Hair follicular keratinocyte (primary cell): ENCODE measurements around the gene ALKBH6. TPM values are rescaled to one million over a fixed set of nuclear protein-coding genes. Genes with fewer than 3 reads are reported as not detected.

Experiments used
- total RNA-seq: library from RNA; depleted of rRNA; stranded (reverse); fragments of >200 nt; gene quantifications from 2 replicates; pipeline ENCODE4 v1.2.3, GENCODE V29; 2015

Gene ALKBH6
- 37.2 and 49.3 TPM in 2 replicates for total RNA-seq

GRCh38 chr19:36014012-36014924, at the start of gene ALKBH6:
Gene ALKBH6 (minus strand): TSS chr19:36014213. CDS start chr19:36013397, 816 bp downstream.

GRCh38 chr19:36054733-36055686, 41.0 kb upstream of the ALKBH6 start, which contains the start of gene WDR62:
Gene WDR62 (plus strand): TSS chr19:36054897. CDS start chr19:36054972, 75 bp downstream.

GRCh38 chr19:36054119-36054732, 40.2 kb upstream of the ALKBH6 start, which contains the start of gene THAP8:
Gene THAP8 (minus strand): TSS chr19:36054285. CDS start chr19:36054217, 68 bp downstream.

GRCh38 chr19:36032251-36033104, 18.5 kb upstream of the ALKBH6 start, which contains the start of gene CLIP3:
Gene CLIP3 (minus strand): TSS chr19:36032873. CDS start chr19:36032357, 516 bp downstream.

DNA sequence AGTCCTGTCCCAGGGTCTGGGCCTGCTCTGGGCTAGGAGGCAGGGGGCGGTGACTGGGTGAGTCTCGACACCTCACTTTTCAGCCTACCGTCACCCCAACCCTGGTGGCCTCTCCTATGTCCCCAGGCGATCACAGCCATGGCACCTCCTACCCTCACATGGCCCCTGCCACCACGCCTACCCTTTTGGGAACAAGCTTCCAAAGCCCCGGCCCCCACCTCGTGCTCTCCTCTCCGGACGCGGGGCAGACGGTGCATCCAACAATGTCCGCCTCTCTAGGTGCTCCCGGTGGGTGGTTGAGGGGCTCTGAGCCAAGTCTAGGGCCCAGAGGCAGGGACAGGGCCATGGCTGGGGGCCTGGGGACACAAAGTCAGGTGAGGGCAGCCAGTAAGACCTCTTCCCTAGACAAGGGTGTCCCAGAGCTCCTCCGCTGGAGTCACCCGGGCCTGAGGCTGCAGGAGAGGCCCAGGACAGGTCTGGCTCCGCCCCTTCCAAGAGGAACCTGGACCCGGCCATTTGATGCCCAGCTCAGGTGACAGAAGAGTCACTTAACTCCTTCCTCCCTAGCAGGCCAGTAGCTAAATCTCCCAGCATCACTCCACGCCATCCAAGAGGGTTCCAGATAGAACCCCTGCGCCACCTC, 5.6 kb downstream of the ALKBH6 start, which contains the start of gene SYNE4:
Gene SYNE4, minus strand, starts transcription at position 478 of the 643 bp plus-strand sequence. Its CDS starts 132 bp downstream, at position 346.

GRCh38 chr19:35995048-35995993, 18.7 kb downstream of the ALKBH6 start, which contains the start of gene SDHAF1:
Gene SDHAF1 (plus strand): TSS chr19:35995188. CDS start chr19:35995275, 87 bp downstream.

Other genes starting within 250 kb of the ALKBH6 start
- gene ARHGAP33, start 238.6 kb downstream of the ALKBH6 start, total RNA-seq: 0.94 and 3.1 TPM in 2 replicates
- gene PRODH2, start 201.4 kb downstream of the ALKBH6 start, total RNA-seq: not detected in 2 replicates
- gene NPHS1, start 161.7 kb downstream of the ALKBH6 start, total RNA-seq: not detected in 2 replicates
- gene KIRREL2, start 157.3 kb downstream of the ALKBH6 start, total RNA-seq: 0.08 and 0.23 TPM in 2 replicates
- 0.42 and 2.0 TPM in 2 replicates for gene APLP1, start 145.6 kb downstream of the ALKBH6 start, total RNA-seq
- gene NFKBID, start 113.7 kb downstream of the ALKBH6 start, total RNA-seq: 2.3 and 4.2 TPM in 2 replicates
- not detected in 2 replicates for gene HCST, start 111.7 kb downstream of the ALKBH6 start, total RNA-seq
- not detected in 2 replicates for gene TYROBP, start 105.9 kb downstream of the ALKBH6 start, total RNA-seq
- gene LRFN3, start 77.8 kb downstream of the ALKBH6 start, total RNA-seq: 9.1 and 12.7 TPM in 2 replicates
- gene SDHAF1, start 19.0 kb downstream of the ALKBH6 start, total RNA-seq: 27.0 and 50.8 TPM in 2 replicates
- 0.23 and 1.4 TPM in 2 replicates for gene SYNE4, start 5.4 kb downstream of the ALKBH6 start, total RNA-seq
- gene CLIP3, start 18.7 kb upstream of the ALKBH6 start, total RNA-seq: 0.49 and 1.0 TPM in 2 replicates
- 2.6 and 8.1 TPM in 2 replicates for gene THAP8, start 40.1 kb upstream of the ALKBH6 start, total RNA-seq
- gene WDR62, start 40.7 kb upstream of the ALKBH6 start, total RNA-seq: 2.7 and 9.9 TPM in 2 replicates
- not detected in 2 replicates for gene OVOL3, start 96.9 kb upstream of the ALKBH6 start, total RNA-seq
- 67.1 and 75.7 TPM in 2 replicates for gene POLR2I, start 100.7 kb upstream of the ALKBH6 start, total RNA-seq
- 238 and 277 TPM in 2 replicates for gene TBCB, start 101.3 kb upstream of the ALKBH6 start, total RNA-seq
- 290 and 371 TPM in 2 replicates for gene CAPNS1, start 125.9 kb upstream of the ALKBH6 start, total RNA-seq
- not detected in 2 replicates for gene COX7A1, start 138.2 kb upstream of the ALKBH6 start, total RNA-seq
- gene ZNF565, start 200.5 kb upstream of the ALKBH6 start, total RNA-seq: 1.3 and 2.2 TPM in 2 replicates
- gene ZNF146, start 200.9 kb upstream of the ALKBH6 start, total RNA-seq: 61.8 and 62.9 TPM in 2 replicates